Measurements from ENCODE around the gene RSF1. TPM values are rescaled to one million over a fixed set of nuclear protein-coding genes. Genes with fewer than 3 reads are reported as not detected.

The RSF1 gene
- total RNA-seq, 2 donors from 2014 or later, result 37.6 to 45.7 TPM

GRCh38 chr11:77770629-77771028 lies 49.9 kb downstream of the RSF1 start:
- ATAC-seq, result no peak
- no peak for DNase-seq
- intact Hi-C loops (cut with DNase I), result no loop called here

- DNase-seq, result no peak
- intact Hi-C loops (cut with DNase I), result no loop called here
- no peak for ATAC-seq
Measured at GRCh38 chr11:77762426-77762825, 58.1 kb downstream of the RSF1 start.

- intact Hi-C loops (cut with DNase I), result no loop called here
- ATAC-seq (no peak), DNase-seq (no peak)
Measured at GRCh38 chr11:77761491-77761890, 59.0 kb downstream of the RSF1 start.

- no peak for DNase-seq
- intact Hi-C loops (cut with DNase I), result no loop called here
- no peak for ATAC-seq
Measured at GRCh38 chr11:77758331-77758730, 62.2 kb downstream of the RSF1 start.

- intact Hi-C loops (cut with DNase I), result no loop called here
- no peak for ATAC-seq
- DNase-seq, result no peak
Measured at GRCh38 chr11:77753230-77753629, 67.3 kb downstream of the RSF1 start.

- no peak for DNase-seq
- ATAC-seq, result peak; percentile 77 to 87
Measured at GRCh38 chr11:77752516-77752915, 68.0 kb downstream of the RSF1 start.

GRCh38 chr11:77750394-77751156 lies 69.9 kb downstream of the RSF1 start:
- intact Hi-C loops (cut with DNase I), result no loop called here
- no peak for ATAC-seq
- DNase-seq, result no peak

More at GRCh38 chr11:77752516-77752915, 68.0 kb downstream of the RSF1 start:
- intact Hi-C loops (cut with DNase I), result no loop called here

- intact Hi-C loops (cut with DNase I), result no loop called here
- DNase-seq, result no peak
- ATAC-seq, result peak; percentile 67 to 68
Measured at GRCh38 chr11:77749232-77749631, 71.3 kb downstream of the RSF1 start.

GRCh38 chr11:77748266-77748665 lies 72.3 kb downstream of the RSF1 start:
- intact Hi-C loops (cut with DNase I), result no loop called here
- ATAC-seq, result no peak
- DNase-seq, result no peak

GRCh38 chr11:77747381-77747969 lies 73.0 kb downstream of the RSF1 start:
- no peak for ATAC-seq
- intact Hi-C loops (cut with DNase I), result no loop called here

GRCh38 chr11:77736473-77736872 lies 84.0 kb downstream of the RSF1 start:
- DNase-seq (no peak), ATAC-seq (no peak)

More at GRCh38 chr11:77747381-77747969, 73.0 kb downstream of the RSF1 start:
- DNase-seq, result no peak

GRCh38 chr11:77734890-77735289 lies 85.6 kb downstream of the RSF1 start:
- no peak for DNase-seq
- intact Hi-C loops (cut with DNase I), result no loop called here
- ATAC-seq, result no peak

More at GRCh38 chr11:77736473-77736872, 84.0 kb downstream of the RSF1 start:
- intact Hi-C loops (cut with DNase I), result no loop called here

GRCh38 chr11:77732143-77732542 lies 88.4 kb downstream of the RSF1 start:
- no peak for ATAC-seq

GRCh38 chr11:77730789-77731188 lies 89.7 kb downstream of the RSF1 start:
- intact Hi-C loops (cut with DNase I), result no loop called here
- DNase-seq, result no peak
- ATAC-seq, result no peak

More at GRCh38 chr11:77732143-77732542, 88.4 kb downstream of the RSF1 start:
- intact Hi-C loops (cut with DNase I), result no loop called here
- DNase-seq, result no peak

GRCh38 chr11:77729063-77729462 lies 91.5 kb downstream of the RSF1 start:
- intact Hi-C loops (cut with DNase I), result no loop called here
- no peak for DNase-seq
- no peak for ATAC-seq

GRCh38 chr11:77728203-77728786 lies 92.2 kb downstream of the RSF1 start:
- ATAC-seq (no peak), DNase-seq (no peak)
- intact Hi-C loops (cut with DNase I), result no loop called here

- intact Hi-C loops (cut with DNase I), result no loop called here
- ATAC-seq (no peak), DNase-seq (no peak)
Measured at GRCh38 chr11:77726524-77726923, 94.0 kb downstream of the RSF1 start.

- intact Hi-C loops (cut with DNase I), result no loop called here
- no peak for DNase-seq
- ATAC-seq, result no peak
Measured at GRCh38 chr11:77725433-77725832, 95.1 kb downstream of the RSF1 start.

GRCh38 chr11:77724636-77725035 lies 95.9 kb downstream of the RSF1 start:
- DNase-seq (no peak), ATAC-seq (no peak)
- intact Hi-C loops (cut with DNase I), result no loop called here

- intact Hi-C loops (cut with DNase I), result no loop called here
- DNase-seq (no peak), ATAC-seq (no peak)
Measured at GRCh38 chr11:77723024-77723423, 97.5 kb downstream of the RSF1 start.

GRCh38 chr11:77710358-77710757 lies 110.2 kb downstream of the RSF1 start:
- intact Hi-C loops (cut with DNase I), result no loop called here
- DNase-seq (no peak), ATAC-seq (no peak)
